RPMI8226 (cell line): Measurements from ENCODE around the gene FHL2.
"Not testable (repeated sequence)": the region's sequence is repeated elsewhere in the genome, so short reads cannot be mapped to it uniquely, and the experiment has no call there.

ENCODE experiments used
- DNase-seq: peaks from one replicate; pipeline ENCODE4 v3.0.0-alpha.2; 2015

The FHL2 gene, protein sequence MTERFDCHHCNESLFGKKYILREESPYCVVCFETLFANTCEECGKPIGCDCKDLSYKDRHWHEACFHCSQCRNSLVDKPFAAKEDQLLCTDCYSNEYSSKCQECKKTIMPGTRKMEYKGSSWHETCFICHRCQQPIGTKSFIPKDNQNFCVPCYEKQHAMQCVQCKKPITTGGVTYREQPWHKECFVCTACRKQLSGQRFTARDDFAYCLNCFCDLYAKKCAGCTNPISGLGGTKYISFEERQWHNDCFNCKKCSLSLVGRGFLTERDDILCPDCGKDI

GRCh38 chr2:105398336-105399206, at the start of gene FHL2:
Gene FHL2 (minus strand): TSS chr2:105399051. CDS start chr2:105386516, 12,535 bp downstream.
- DNase-seq, result peak; percentile 47

DNA sequence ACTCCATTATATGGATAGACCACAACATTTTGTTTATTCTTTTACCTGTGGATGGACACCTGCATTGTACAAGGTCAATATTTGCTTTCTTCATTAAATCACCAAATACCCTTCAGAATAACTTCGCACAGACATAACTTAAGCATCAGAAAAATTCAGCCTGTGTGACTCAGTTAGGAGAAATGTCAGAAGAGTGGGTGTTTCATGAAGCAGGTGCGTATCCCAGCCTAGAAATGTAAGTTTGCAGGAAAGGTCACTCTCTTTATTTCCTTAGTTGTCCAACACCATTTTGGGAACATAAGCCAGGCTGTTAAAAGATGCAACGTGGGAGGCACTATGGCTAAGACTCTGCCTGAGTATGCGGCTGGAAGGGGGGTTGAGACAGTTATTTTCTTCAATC, 48.6 kb upstream of the FHL2 start:
- DNase-seq, result no peak

GRCh38 chr2:105446501-105446900, 47.6 kb upstream of the FHL2 start:
- no peak for DNase-seq

GRCh38 chr2:105445976-105446375, 47.1 kb upstream of the FHL2 start:
- no peak for DNase-seq

GRCh38 chr2:105445498-105445897, 46.6 kb upstream of the FHL2 start:
- no peak for DNase-seq

DNA sequence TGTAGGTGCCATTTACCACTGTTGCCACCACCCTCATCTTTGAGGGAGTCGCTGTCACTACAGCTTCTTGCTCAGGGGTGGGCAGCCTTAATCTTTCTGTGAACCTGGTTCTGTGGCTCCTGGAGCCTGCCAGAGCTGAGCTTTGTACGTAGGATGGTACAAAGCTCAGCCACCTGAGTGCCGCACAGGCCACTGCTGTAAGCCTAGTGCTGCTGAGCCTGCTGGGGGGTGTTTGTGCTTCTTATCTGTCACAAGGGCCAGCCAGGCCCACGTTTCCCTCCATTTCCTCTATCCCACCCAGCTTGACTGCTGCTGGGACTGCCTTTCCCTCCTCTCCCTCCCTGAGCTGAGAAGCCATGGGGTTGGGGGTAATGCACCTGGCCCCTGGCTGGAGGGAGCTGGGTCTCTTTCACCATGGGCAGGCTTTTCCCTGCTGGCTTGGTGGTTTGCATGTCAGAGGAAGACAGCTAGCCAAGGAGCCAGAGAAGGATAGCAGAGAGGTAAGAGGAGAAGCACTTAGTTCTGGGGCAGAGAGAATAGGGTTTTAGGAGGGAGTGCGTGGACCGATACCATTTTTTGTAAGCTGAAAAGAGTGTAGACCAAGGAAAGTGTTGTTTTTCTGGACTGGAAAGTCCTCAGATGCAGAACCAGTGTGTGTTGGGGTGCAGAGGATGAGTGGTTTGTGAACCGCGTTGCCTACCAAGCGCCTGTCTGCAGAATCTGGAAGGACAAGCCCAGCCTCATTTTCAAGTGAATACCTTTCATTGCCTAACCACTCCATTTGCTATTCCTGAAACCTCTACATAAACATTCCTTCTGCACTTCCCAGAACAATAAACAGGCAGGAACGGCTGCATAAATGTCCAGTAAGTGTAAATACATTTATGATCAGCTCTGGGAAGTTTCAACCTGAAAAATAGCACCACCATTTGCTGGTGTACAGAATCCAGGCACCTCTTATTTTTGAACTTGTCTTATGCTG, 45.1 kb upstream of the FHL2 start:
- DNase-seq, result no peak

DNA sequence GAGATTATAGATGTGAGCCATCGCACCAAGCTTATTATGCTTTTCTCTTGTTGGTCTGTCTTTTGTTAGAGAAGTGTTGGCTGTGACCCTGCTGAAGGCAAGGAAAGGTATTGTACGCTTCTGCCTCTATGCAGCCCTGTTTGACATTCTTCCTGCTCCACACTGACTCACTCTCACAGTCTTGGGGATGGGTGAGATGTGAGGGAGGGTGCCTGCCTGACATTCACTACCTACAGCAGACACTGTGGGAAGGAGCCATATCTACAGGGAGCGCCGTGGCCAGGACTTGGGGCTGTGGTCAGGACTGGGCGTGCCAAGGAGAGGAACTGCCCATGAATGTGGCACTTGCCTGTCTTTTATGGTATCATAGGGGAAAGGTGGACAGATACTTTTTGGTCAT, 43.9 kb upstream of the FHL2 start:
- DNase-seq, result no peak

- no peak for DNase-seq
These were observed 43.2 kb upstream of the FHL2 start for GRCh38 chr2:105442056-105442455.

GRCh38 chr2:105439141-105439540, 40.3 kb upstream of the FHL2 start:
- peak; percentile 18 for DNase-seq

- DNase-seq, result peak; percentile 95
These were observed 39.5 kb upstream of the FHL2 start for GRCh38 chr2:105438104-105438929.

- DNase-seq, result peak; percentile 15
These were observed 38.9 kb upstream of the FHL2 start for GRCh38 chr2:105437708-105438103.

DNA sequence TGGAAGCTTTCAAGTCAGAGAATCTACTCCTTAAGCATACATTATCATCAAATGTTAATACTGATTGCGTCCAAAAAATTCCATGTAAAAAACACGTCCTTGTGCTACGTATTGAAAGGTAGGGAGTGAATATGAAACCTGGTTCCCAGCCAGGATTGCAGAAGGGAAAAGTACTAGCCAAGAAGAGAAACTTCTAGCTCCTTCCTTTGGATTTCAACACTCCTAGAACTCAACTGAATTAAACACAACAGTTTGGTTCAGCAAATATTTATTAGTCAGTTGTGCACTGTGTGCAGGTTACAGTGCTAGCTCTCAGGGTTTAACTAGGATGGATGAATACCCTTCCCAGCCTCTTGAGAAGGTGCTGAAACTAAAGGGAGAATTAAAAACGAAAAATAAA, 33.9 kb upstream of the FHL2 start:
- DNase-seq, result no peak

GRCh38 chr2:105432044-105432399, 33.2 kb upstream of the FHL2 start:
- peak; percentile 80 for DNase-seq

GRCh38 chr2:105431367-105432043, 32.7 kb upstream of the FHL2 start:
- DNase-seq, result peak; percentile 77

DNA sequence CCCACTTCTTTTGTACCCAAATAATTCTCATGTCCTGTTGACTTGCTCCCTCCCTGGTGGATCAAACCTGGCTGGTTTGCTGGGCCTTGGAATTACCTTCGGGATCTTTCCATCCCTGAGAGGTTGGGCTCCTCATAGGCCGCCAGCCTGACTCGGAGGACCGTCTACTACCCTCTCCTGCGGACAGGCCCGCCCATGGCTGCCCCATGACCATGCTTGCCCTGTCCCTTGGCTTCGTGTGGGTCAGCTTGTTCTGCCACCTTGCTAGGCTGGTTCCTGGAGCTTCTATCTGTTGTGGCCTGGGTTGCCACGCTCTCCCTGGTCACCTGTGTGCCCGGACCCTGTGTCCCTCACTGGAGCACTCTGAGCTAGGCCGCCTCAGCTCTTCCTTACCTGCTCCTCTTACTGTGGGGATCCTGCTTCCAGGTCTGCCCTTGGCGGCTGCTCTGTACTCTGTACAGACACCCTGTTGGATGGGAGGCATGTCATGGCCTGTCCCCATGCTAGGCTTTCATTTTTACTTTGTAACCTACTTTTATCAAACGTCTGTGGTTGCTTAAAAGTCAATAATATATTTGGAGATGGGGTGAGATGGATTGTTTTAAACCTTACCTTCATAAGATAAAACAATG, 29.7 kb upstream of the FHL2 start:
- DNase-seq, result no peak

DNA sequence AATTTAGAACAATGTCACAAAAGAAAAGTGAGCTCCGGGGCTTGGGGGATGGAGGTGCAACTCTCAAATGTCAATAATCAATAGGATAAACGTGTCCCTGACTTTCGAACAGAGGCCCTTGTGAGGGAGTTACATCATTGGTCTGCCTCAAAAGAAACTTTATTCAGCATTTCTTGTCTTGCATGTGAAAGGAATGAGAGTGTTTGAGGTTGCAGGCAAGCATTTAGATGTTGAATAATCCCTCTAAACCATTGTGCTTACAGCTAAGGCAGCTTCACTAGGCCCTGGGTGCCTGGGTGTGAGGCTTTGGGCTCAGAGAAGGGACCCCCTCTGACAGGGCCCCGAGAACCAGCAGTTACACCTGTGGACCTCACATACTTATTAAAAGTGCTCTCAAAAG, 28.6 kb upstream of the FHL2 start:
- no peak for DNase-seq

DNA sequence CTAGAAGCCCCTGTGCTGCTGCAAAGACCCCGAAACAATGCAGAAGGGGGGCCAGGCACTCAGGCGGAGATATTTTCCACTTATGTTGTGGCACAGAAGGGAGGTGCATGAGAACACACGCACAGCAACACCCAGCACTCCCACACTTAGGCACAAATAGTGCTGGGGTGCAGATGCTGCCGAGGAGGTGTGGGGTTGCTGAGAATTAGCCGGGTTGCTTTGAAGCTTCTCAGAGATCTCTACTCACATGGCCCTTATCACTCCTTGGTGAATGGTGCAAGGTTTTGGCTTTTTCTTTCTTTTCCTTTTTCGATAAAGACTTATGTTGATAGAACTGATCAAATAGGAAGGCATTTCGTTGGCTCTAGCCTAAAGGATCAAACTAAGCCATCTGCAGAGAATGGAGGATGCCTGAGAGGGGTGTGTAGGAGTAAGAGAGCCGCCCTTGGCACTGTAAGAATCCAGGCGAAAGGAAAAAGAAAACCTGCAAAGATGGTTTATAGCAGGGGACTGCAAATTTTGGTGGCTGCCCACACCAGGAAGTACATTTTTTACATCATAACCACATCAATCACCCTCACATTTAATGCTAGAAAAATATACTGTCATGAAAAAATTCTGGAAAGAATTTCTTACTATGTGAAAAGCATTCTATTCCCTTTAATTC, 27.9 kb upstream of the FHL2 start:
- no peak for DNase-seq

GRCh38 chr2:105425936-105426625, 27.2 kb upstream of the FHL2 start:
- no peak for DNase-seq

GRCh38 chr2:105424836-105425235, 26.0 kb upstream of the FHL2 start:
- not testable (repeated sequence) for DNase-seq

DNA sequence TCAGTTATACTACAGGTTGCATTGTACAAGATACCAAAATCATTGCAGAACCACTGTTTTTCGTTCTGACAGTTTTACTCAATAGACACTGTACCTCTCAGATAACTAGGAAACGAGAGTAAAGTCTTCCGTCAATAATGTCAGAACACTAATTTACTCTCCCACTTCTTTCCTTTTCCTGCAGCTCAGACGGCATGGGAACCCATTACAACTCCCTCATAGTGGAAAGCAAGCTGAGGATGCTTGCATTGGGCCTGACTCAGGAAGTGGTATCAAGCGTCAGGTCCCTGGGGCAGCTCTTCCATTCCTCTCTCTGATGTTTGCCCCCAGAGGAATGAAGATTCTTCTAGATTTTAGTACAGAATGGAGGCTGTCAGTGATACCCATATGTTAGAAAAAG, 23.9 kb upstream of the FHL2 start:
- DNase-seq, result no peak
